Prostate gland (tissue), 2 donors: ENCODE results near the gene KCNQ1. TPM values are rescaled to one million over a fixed set of nuclear protein-coding genes. Genes with fewer than 3 reads are reported as not detected.

Source experiments
- DNase-seq: peaks from one replicate; pipeline ENCODE4 v3.0.0-alpha.2; 2019; ENCODE audit warnings: low spot score
- H3K27ac ChIP-seq, 2 donors: fragments of 200-600 bp; sonication (generic); 2 replicates each; pipeline ENCODE4 v1.5.1; 2017 to 2019
- H3K27me3 ChIP-seq: fragments of 200-600 bp; sonication (generic); replicated peaks from 2 replicates; pipeline ENCODE4 v1.5.1; 2019; ENCODE audit not compliant: insufficient read depth
- H3K36me3 ChIP-seq, 2 donors: fragments of 200-600 bp; sonication (generic); 1 replicate in 1 of 2; 2 replicates in 1 of 2; pipeline versions ENCODE4 v1.5.1 to v1.8.1; 2017 to 2019
- H3K4me1 ChIP-seq: fragments of 200-600 bp; sonication (generic); replicated peaks from 2 replicates; pipeline ENCODE4 v1.5.1; 2019
- H3K4me3 ChIP-seq, 2 donors: fragments of 200-600 bp; sonication (generic); 2 replicates each; pipeline ENCODE4 v1.5.1; 2017 to 2019
- H3K9me3 ChIP-seq: fragments of 200-600 bp; sonication (generic); 2 replicates; pipeline ENCODE4 v1.5.1; 2017
- CTCF ChIP-seq, 4 experiments: fragments of 200-600 bp in 2 of 4; fragments of 450-650 bp in 2 of 4; sonication (generic) in 2 of 4; IDR thresholded peaks; 1 replicate in 3 of 4; 2 replicates in 1 of 4; pipeline ENCODE4 v1.5.1; 2016 to 2019; ENCODE audit warnings: antibody characterized with exemption in 4 of 4, mild to moderate bottlenecking in 2 of 4, moderate library complexity in 2 of 4
- POLR2A ChIP-seq: fragments of 450-650 bp; IDR thresholded peaks from one replicate; pipeline ENCODE4 v1.6.1; 2016; ENCODE audit warnings: antibody characterized with exemption, mild to moderate bottlenecking
- POLR2AphosphoS5 ChIP-seq: sonication (generic); formaldehyde crosslinking; IDR thresholded peaks from one replicate; pipeline ENCODE4 v1.6.1; 2017; ENCODE audit warnings: antibody characterized with exemption
- WGBS: methylation state at CpG from one replicate; pipeline ENCODE4 v1.1.5; 2018; 5-methylcytosine and 5-hydroxymethylcytosine counted together
- intact Hi-C: fragments of 100-400 bp; cut with DNase I; formaldehyde crosslinking; loops from one replicate; pipeline ENCODE4 v1.14.2; 2022
- total RNA-seq, 2 donors: library from RNA; depleted of rRNA; stranded (reverse); fragments of >200 nt; gene quantifications; one replicate each; pipeline ENCODE4 v1.1.0, GENCODE V29; 2016

KCNQ1 gene
- total RNA-seq, 2 donors from 2014 or later = 10.0 to 33.8 TPM

GRCh38 chr11:2664791-2665525 lies 220.2 kb downstream of the KCNQ1 start:
- Histone ChIP-seq H3K27me3 (no peaks in the 10 kb centered on the region), H3K4me3 (no peak overlapping the region), H3K4me1 (no peaks in the 10 kb centered on the region), H3K27ac (no peak overlapping the region), H3K9me3 (no peaks in the 10 kb centered on the region), H3K36me3 (no peaks in the 10 kb centered on the region)
- WGBS = 90% methylated on average over 14 of the region's 14 CpGs
- intact Hi-C loops = no loop called here
- peak; percentile 2 for DNase-seq
- TF ChIP-seq POLR2AphosphoS5 (no peak), POLR2A (no peak), CTCF (IDR thresholded peaks at IDR 0.05) (no peak)

GRCh38 chr11:2665526-2666400 lies 221.0 kb downstream of the KCNQ1 start:
- H3K4me1 ChIP-seq = no peaks in the 10 kb centered on the region
- peak; percentile 2 for DNase-seq
- WGBS = 85% methylated on average over 11 of the region's 11 CpGs
- intact Hi-C loops = no loop called here
- no peaks in the 10 kb centered on the region for H3K36me3 ChIP-seq
- no peak overlapping the region for H3K4me3 ChIP-seq
- no peak overlapping the region for H3K27ac ChIP-seq
- TF ChIP-seq CTCF (IDR thresholded peaks at IDR 0.05) (no peak), POLR2AphosphoS5 (no peak), POLR2A (no peak)
- no peaks in the 10 kb centered on the region for H3K9me3 ChIP-seq
- H3K27me3 ChIP-seq = no peaks in the 10 kb centered on the region

- no peaks in the 10 kb centered on the region for H3K4me1 ChIP-seq
- H3K36me3 ChIP-seq = no peaks in the 10 kb centered on the region
- H3K9me3 ChIP-seq = no peaks in the 10 kb centered on the region
- intact Hi-C loops = no loop called here
- H3K27me3 ChIP-seq = no peaks in the 10 kb centered on the region
- 77% methylated on average over 6 of the region's 6 CpGs for WGBS
- no peak overlapping the region for H3K4me3 ChIP-seq
- TF ChIP-seq POLR2AphosphoS5 (no peak), CTCF (IDR thresholded peaks at IDR 0.05) (no peak), POLR2A (no peak)
- no peak overlapping the region for H3K27ac ChIP-seq
- DNase-seq = peak; percentile 2
Observed at GRCh38 chr11:2666401-2666741, 221.6 kb downstream of the KCNQ1 start.

- intact Hi-C loops = no loop called here
- TF ChIP-seq CTCF (IDR thresholded peaks at IDR 0.05) (no peak), POLR2A (no peak), POLR2AphosphoS5 (no peak)
- Histone ChIP-seq H3K36me3 (no peaks in the 10 kb centered on the region), H3K27me3 (no peaks in the 10 kb centered on the region), H3K27ac (no peak overlapping the region), H3K9me3 (no peaks in the 10 kb centered on the region), H3K4me1 (no peaks in the 10 kb centered on the region), H3K4me3 (no peak overlapping the region)
- DNase-seq = no peak
- 88% methylated on average over 15 of the region's 15 CpGs for WGBS
Observed at GRCh38 chr11:2666828-2667570, 222.2 kb downstream of the KCNQ1 start.
